Measurements from ENCODE around the gene TMEM147.
"Not testable (repeated sequence)": the region's sequence is repeated elsewhere in the genome, so short reads cannot be mapped to it uniquely, and the experiment has no call there.

Gene TMEM147

DNA sequence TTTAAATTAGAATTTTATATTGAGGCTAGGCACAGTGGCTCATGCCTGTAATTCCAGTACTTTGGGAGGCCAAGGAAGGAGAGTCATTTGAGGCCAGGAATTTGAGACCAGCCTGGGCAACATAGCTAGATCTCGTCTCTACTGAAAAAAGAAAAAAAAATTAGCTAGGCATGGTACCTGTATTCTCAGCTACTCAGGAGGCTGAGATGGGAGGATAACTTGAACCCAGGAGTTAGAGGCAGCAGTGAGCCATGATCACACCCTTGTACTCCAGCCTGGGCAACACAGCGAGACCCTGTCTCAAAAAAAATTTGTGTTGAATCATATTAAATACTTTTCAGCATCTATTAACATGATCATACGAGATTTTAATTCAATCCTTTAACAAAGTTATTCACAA is 45.4 kb downstream of the TMEM147 start:
- H3K27ac Mint-ChIP-seq, result no peak overlapping the region
- H3K27me3 Mint-ChIP-seq, result peaks cover 6% of the 10 kb centered on the region
- H3K36me3 Mint-ChIP-seq, result no peaks in the 10 kb centered on the region

DNA sequence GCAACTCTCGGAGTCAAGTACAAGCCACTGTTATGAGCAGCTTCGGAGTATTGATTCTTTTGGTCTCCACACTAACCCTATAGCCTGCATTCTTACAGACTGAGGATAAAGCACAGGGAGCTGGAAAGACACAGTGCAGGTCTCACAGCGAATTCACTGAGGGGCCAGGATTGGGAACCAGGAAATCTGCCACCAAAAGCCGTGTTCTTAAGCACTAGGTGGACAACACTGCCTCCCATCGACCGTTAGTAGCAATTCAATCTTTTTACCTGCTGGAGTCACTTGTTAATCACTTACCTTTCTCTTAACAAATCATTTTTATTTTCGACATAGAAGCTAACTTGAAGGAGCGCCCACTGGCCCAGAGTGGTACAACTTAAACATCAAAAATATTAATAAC is 46.8 kb downstream of the TMEM147 start:
- Mint-ChIP-seq H3K4me3 (no peak overlapping the region), H3K27me3 (peaks cover 2% of the 10 kb centered on the region), H3K36me3 (no peaks in the 10 kb centered on the region), H3K27ac (no peak overlapping the region), H3K4me1 (ENCODE audit: low read depth) (no peaks in the 10 kb centered on the region), H3K9me3 (ENCODE audit: low read depth) (no peaks in the 10 kb centered on the region)

More for the DNA sequence above, 45.4 kb downstream of the TMEM147 start:
- H3K4me1 Mint-ChIP-seq (ENCODE audit: low read depth), result no peaks in the 10 kb centered on the region
- H3K9me3 Mint-ChIP-seq (ENCODE audit: low read depth), result no peaks in the 10 kb centered on the region
- no peak overlapping the region for H3K4me3 Mint-ChIP-seq

DNA sequence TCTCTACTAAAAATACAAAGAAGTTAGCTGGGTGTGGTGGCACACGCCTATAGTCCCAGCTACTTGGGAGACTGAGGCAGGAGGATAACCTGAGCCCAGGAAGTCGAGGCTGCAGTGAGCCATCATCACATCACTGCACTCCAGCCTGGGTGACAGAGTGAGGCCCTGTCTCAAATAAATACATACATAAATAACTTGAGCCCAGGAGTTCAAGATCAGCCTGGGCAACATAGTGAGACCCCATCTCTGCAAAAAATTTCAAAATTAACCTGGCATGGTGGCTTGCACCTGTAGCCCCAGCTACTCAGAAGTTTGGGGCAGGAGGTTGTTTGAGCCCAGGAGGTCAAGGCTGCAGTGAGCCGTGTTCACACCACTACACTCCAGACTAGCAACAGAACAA is 49.6 kb downstream of the TMEM147 start:
- H3K4me1 Mint-ChIP-seq (ENCODE audit: low read depth); H3K36me3 Mint-ChIP-seq; H3K27me3 Mint-ChIP-seq; H3K4me3 Mint-ChIP-seq; H3K27ac Mint-ChIP-seq; H3K9me3 Mint-ChIP-seq (ENCODE audit: low read depth): not testable (repeated sequence)

DNA sequence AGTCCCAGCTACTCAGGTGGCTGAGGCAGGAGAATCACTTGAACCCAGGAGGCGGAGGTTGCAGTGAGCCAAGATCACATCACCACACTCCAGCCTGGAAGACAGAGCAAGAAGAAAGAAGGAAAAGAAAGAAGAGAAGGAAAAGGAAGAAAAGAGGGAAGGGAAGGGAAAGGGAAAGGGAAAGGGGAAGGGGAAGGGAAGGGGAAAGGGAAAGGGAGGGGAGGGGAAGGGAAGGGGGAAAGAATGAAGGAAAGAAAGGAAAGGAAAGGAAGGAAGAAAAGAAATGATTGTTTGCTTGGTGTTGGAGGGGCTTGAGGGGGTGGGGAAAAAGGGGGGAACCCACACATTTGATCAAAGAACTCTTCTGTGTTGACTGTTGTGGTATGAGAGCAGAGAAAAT is 50.5 kb downstream of the TMEM147 start:
- Mint-ChIP-seq H3K4me1 (ENCODE audit: low read depth) (no peaks in the 10 kb centered on the region), H3K4me3 (no peak overlapping the region), H3K9me3 (ENCODE audit: low read depth) (no peaks in the 10 kb centered on the region), H3K27ac (no peak overlapping the region), H3K36me3 (no peaks in the 10 kb centered on the region), H3K27me3 (peaks cover 2% of the 10 kb centered on the region)

- Mint-ChIP-seq H3K9me3 (ENCODE audit: low read depth) (no peaks in the 10 kb centered on the region), H3K36me3 (no peaks in the 10 kb centered on the region), H3K4me1 (ENCODE audit: low read depth) (no peaks in the 10 kb centered on the region), H3K27me3 (peaks cover 2% of the 10 kb centered on the region), H3K27ac (no peak overlapping the region), H3K4me3 (no peak overlapping the region)
Measured at GRCh38 chr19:35596366-35596999, 51.1 kb downstream of the TMEM147 start.

Data from activated naive CD8-positive, alpha-beta T cell (primary cell).